ENCODE measurements around the gene LRRFIP1. TPM values are rescaled to one million over a fixed set of nuclear protein-coding genes. Genes with fewer than 3 reads are reported as not detected.
A peak's percentile ranks its signal among the peaks of the same experiment; 100 is the strongest.

LRRFIP1 gene
- total RNA-seq, 1 donor from 2014 or later = 40.7 TPM

GRCh38 chr2:237648016-237648381 lies 20.6 kb downstream of the LRRFIP1 start:
- peaks cover 8% of the 10 kb centered on the region for H3K27me3 Mint-ChIP-seq (ENCODE audit: insufficient read depth, low read depth)
- H3K27ac Mint-ChIP-seq = no peak overlapping the region

GRCh38 chr2:237649541-237650454 lies 22.4 kb downstream of the LRRFIP1 start:
- Histone ChIP-seq H3K4me2 (no peak overlapping the region), H3F3A (ENCODE audit: low read depth) (no peaks in the 10 kb centered on the region), H3K4me3 (no peak overlapping the region), H3K9ac (no peak overlapping the region), H3K9me3 (ENCODE audit: low read depth) (no peaks in the 10 kb centered on the region), H2AFZ (replicated peaks) (no peak overlapping the region), H3K27me3 (no peaks in the 10 kb centered on the region), H3K36me3 (no peaks in the 10 kb centered on the region), H4K20me1 (ENCODE audit: low read depth) (no peaks in the 10 kb centered on the region), H3K4me1 (no peaks in the 10 kb centered on the region), H3K79me2 (ENCODE audit: low read depth) (no peaks in the 10 kb centered on the region), H3K27ac (no peak overlapping the region)
- TF ChIP-seq EZH2 (IDR thresholded peaks at IDR 0.05) = no peak
- TF ChIP-seq CTCF (IDR thresholded peaks at IDR 0.05) = no peak
- no peak for TF ChIP-seq EZH2phosphoT487 (IDR thresholded peaks at IDR 0.05)
- peaks cover 35% of the 10 kb centered on the region for H3K9me3 Mint-ChIP-seq
- H3K27ac Mint-ChIP-seq = peak overlapping the region; percentile 2
- no peak overlapping the region for H3K4me3 Mint-ChIP-seq
- DNase-seq (ENCODE audit: low spot score) = no peak
- H3K36me3 Mint-ChIP-seq = peaks cover 47% of the 10 kb centered on the region
- H3K4me1 Mint-ChIP-seq = peaks cover 2% of the 10 kb centered on the region
- H3K27me3 Mint-ChIP-seq (ENCODE audit: insufficient read depth, low read depth) = peaks cover 6% of the 10 kb centered on the region

More at GRCh38 chr2:237648016-237648381, 20.6 kb downstream of the LRRFIP1 start:
- DNase-seq (ENCODE audit: low spot score) = no peak
- TF ChIP-seq CTCF (IDR thresholded peaks at IDR 0.05) (no peak), EZH2 (IDR thresholded peaks at IDR 0.05) (no peak), EZH2phosphoT487 (IDR thresholded peaks at IDR 0.05) (no peak)
- Mint-ChIP-seq H3K4me3 (no peak overlapping the region), H3K36me3 (peaks cover 43% of the 10 kb centered on the region), H3K9me3 (peaks cover 23% of the 10 kb centered on the region), H3K4me1 (peaks cover 2% of the 10 kb centered on the region)
- Histone ChIP-seq H3K79me2 (ENCODE audit: low read depth) (no peaks in the 10 kb centered on the region), H2AFZ (replicated peaks) (no peak overlapping the region), H3K36me3 (no peaks in the 10 kb centered on the region), H3F3A (ENCODE audit: low read depth) (no peaks in the 10 kb centered on the region), H3K4me3 (no peak overlapping the region), H3K9ac (no peak overlapping the region), H3K27me3 (no peaks in the 10 kb centered on the region), H3K27ac (no peak overlapping the region), H3K4me2 (no peak overlapping the region), H4K20me1 (ENCODE audit: low read depth) (no peaks in the 10 kb centered on the region), H3K4me1 (no peaks in the 10 kb centered on the region), H3K9me3 (ENCODE audit: low read depth) (no peaks in the 10 kb centered on the region)

- no peaks in the 10 kb centered on the region for H4K20me1 ChIP-seq (ENCODE audit: low read depth)
- H3K27me3 ChIP-seq = no peaks in the 10 kb centered on the region
- H3K9me3 ChIP-seq (ENCODE audit: low read depth) = no peaks in the 10 kb centered on the region
- no peaks in the 10 kb centered on the region for H3K79me2 ChIP-seq (ENCODE audit: low read depth)
- no peaks in the 10 kb centered on the region for H3K36me3 ChIP-seq
- H3K9me3 Mint-ChIP-seq = peaks cover 36% of the 10 kb centered on the region
- H3K4me3 Mint-ChIP-seq = no peak overlapping the region
- peaks cover 6% of the 10 kb centered on the region for H3K27me3 Mint-ChIP-seq (ENCODE audit: insufficient read depth, low read depth)
- no peak overlapping the region for H2AFZ ChIP-seq (replicated peaks)
- H3K27ac Mint-ChIP-seq = no peak overlapping the region
- H3K9ac ChIP-seq = no peak overlapping the region
- H3K4me2 ChIP-seq = no peak overlapping the region
- H3K4me1 ChIP-seq = no peaks in the 10 kb centered on the region
- no peak overlapping the region for H3K4me3 ChIP-seq
- DNase-seq (ENCODE audit: low spot score) = no peak
- TF ChIP-seq EZH2phosphoT487 (IDR thresholded peaks at IDR 0.05) (no peak), EZH2 (IDR thresholded peaks at IDR 0.05) (no peak), CTCF (IDR thresholded peaks at IDR 0.05) (no peak)
- H3K36me3 Mint-ChIP-seq = peaks cover 41% of the 10 kb centered on the region
- H3K27ac ChIP-seq = no peak overlapping the region
- H3F3A ChIP-seq (ENCODE audit: low read depth) = no peaks in the 10 kb centered on the region
- H3K4me1 Mint-ChIP-seq = peaks cover 2% of the 10 kb centered on the region
Measured at GRCh38 chr2:237650455-237650850, 23.1 kb downstream of the LRRFIP1 start.

Measured in neural progenitor cell (in vitro differentiated cells).